CD4-positive, alpha-beta T cell (primary cell): Measurements from ENCODE around the gene CASP1. TPM values are rescaled to one million over a fixed set of nuclear protein-coding genes. Genes with fewer than 3 reads are reported as not detected.
A peak's percentile ranks its signal among the peaks of the same experiment; 100 is the strongest.
"Not testable (repeated sequence)": the region's sequence is repeated elsewhere in the genome, so short reads cannot be mapped to it uniquely, and the experiment has no call there.

Experiments used
- ATAC-seq: fragments of 200-7000 bp; cut with Tn5 transposase; one replicate; pipeline ENCODE4 v1.10.0; 2022; ENCODE audit warnings: mild to moderate bottlenecking; ENCODE audit not compliant: poor library complexity
- CTCF ChIA-PET: fragments of 350-600 bp; sonication (Branson Sonifier 250); formaldehyde crosslinking; loops from one replicate; lab custom pipeline; 2021; ENCODE audit warnings: antibody characterized with exemption, inconsistent platforms; lab: Charles Lee
- POLR2A ChIA-PET: fragments of 350-600 bp; sonication (Branson Sonifier 250); formaldehyde crosslinking; loops from one replicate; lab custom pipeline; 2021; ENCODE audit warnings: antibody characterized with exemption, inconsistent platforms; lab: Charles Lee
- DNase-seq, 14 experiments: peaks; one replicate each; pipeline ENCODE4 v3.0.0-alpha.2; 2013 to 2020; ENCODE audit warnings: mixed read lengths in 2 of 14
- H3K27ac ChIP-seq, 2 donors: one replicate each; pipeline versions ENCODE4 v1.5.1 to v1.7.0; 2013; ENCODE audit warnings: low read length in 2 of 2, low read depth in 1 of 2, mild to moderate bottlenecking in 1 of 2
- H3K27me3 ChIP-seq, 2 experiments: 1 replicate in 1 of 2; 2 replicates in 1 of 2; pipeline versions ENCODE4 v1.6.1 to v1.7.0; 2013; ENCODE audit warnings: low read length in 2 of 2, control low read depth in 1 of 2, mild to moderate bottlenecking in 1 of 2, moderate library complexity in 1 of 2; ENCODE audit not compliant: insufficient read depth in 2 of 2, control insufficient read depth in 1 of 2
- H3K36me3 ChIP-seq: one replicate; pipeline ENCODE4 v1.6.1; 2013; ENCODE audit warnings: low read length, control low read depth; ENCODE audit not compliant: insufficient read depth
- H3K4me1 ChIP-seq: one replicate; pipeline ENCODE4 v1.6.1; 2013; ENCODE audit warnings: low read length, control low read depth; ENCODE audit not compliant: insufficient read depth
- H3K4me3 ChIP-seq: one replicate; pipeline ENCODE4 v1.5.1; 2013; ENCODE audit warnings: mild to moderate bottlenecking, low read length, moderate library complexity
- H3K9me3 ChIP-seq, 2 experiments: 1 replicate in 1 of 2; 2 replicates in 1 of 2; pipeline versions ENCODE4 v1.6.1 to v1.7.0; 2013; ENCODE audit warnings: low read length in 2 of 2, mild to moderate bottlenecking in 2 of 2, control low read depth in 1 of 2, moderate library complexity in 1 of 2; ENCODE audit not compliant: control insufficient read depth in 1 of 2, insufficient read depth in 1 of 2
- H3K27ac Mint-ChIP-seq: one replicate; pipeline ENCODE4 v1.8.0; 2020; ENCODE audit warnings: mixed read lengths
- H3K27me3 Mint-ChIP-seq: one replicate; pipeline ENCODE4 v1.8.0; 2021; ENCODE audit warnings: mixed read lengths
- H3K36me3 Mint-ChIP-seq: one replicate; pipeline ENCODE4 v1.8.0; 2021; ENCODE audit warnings: low read depth, mixed read lengths
- H3K4me1 Mint-ChIP-seq: one replicate; pipeline ENCODE4 v1.8.0; 2021; ENCODE audit warnings: low read depth, mixed read lengths
- H3K4me3 Mint-ChIP-seq: one replicate; pipeline ENCODE4 v1.8.0; 2020; ENCODE audit warnings: mild to moderate bottlenecking, mixed read lengths
- H3K9me3 Mint-ChIP-seq: one replicate; pipeline ENCODE4 v1.8.0; 2020; ENCODE audit warnings: mixed read lengths
- intact Hi-C, 2 experiments: fragments of 100-400 bp; cut with DNase I in 1 of 2; cut with micrococcal nuclease in 1 of 2; formaldehyde crosslinking; loops; one replicate each; pipeline versions ENCODE4 v1.15.1 to v1.9.0; 2023 to 2025; cut with DNase I, micrococcal nuclease
- polyA plus RNA-seq, 2 donors: library from polyadenylated mRNA; unstranded; fragments of 120-200 nt; gene quantifications; one replicate each; pipeline ENCODE4 v1.2.1, GENCODE V29; 2013
- total RNA-seq, 174 experiments: library from RNA in 2 of 174; stranded (reverse) in 2 of 174; gene quantifications; one replicate each; pipeline ENCODE4 v1.2.3 and lab custom pipeline; 2021 to 2026
- TF ChIP-seq, protein P1 (sequence below): fragments of 200-600 bp; IDR thresholded peaks from one replicate; pipeline ENCODE4 v1.8.0; 2022; ENCODE audit warnings: antibody characterized with exemption, mild to moderate bottlenecking

Gene CASP1
- total RNA-seq (10 to 100 TPM; 15.6 to 17.6 TPM), total RNA-seq (lab: John Stamatoyannopoulos, UW) (5.1 to 86.4 (median 29.0) reads per million in 172 experiments)
- 114 TPM for polyA plus RNA-seq (2013, experiment 1 of 2)
- 92.0 TPM for polyA plus RNA-seq (2013, experiment 2 of 2)

DNA sequence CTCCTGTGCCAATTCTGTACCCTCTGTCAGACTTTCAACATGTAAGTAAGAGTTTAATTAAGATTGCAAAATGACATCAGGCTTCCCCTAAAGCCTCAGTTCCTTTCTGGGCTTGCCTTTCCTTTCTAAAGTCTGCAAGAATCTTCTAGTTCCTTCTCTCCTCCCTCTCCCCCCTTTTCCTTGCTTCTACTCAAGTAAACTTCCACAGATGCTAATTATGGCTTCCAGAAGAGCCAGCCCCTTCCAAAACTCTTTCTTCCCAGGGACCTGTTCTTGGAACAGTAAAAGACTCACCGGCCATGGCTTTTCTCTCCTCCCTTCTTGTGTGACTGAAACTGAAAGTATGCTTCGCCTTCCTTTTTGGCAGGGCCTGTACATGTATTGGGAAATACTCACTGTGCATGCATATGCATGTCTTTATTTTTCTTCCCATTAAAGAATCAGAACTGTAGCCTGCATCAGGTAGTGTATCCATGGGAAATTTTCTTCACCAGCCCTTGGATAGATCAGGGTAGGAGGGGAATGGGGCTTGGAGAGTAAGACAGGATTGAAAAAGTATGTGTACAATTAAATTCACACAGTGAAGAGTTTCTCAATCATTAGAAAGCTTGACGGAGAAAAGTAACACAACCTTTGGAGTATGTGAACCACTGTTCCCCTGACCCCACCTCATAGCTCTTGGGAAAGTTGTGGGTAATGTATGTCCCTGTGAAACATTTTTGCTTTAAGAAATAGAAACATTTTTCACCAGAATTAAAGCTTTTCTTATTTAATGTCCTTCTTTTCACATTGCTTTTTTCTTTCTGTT lies at the start of gene CASP1:
Gene CASP1, minus strand, starts transcription at position 332 of the 808 bp plus-strand sequence. Its CDS starts 31 bp downstream, at position 301.
- H3K27me3 Mint-ChIP-seq: no peaks in the 10 kb centered on the region
- ATAC-seq: peak; percentile 77
- peak within 1 kb of the TSS; percentile 94 for H3K4me3 Mint-ChIP-seq
- peaks cover 50% of the 10 kb centered on the region for H3K4me1 Mint-ChIP-seq
- H3K4me1 ChIP-seq: peaks cover 16% of the 10 kb centered on the region
- H3K36me3 Mint-ChIP-seq: peaks cover 73% of the 10 kb centered on the region
- peak within 1 kb of the TSS; percentile 26 to 76 for H3K27ac ChIP-seq
- no peaks in the 10 kb centered on the region for H3K9me3 Mint-ChIP-seq
- peak in 8 of 14 experiments; percentile 12 to 70 (median 32) for DNase-seq
- intact Hi-C loops: loop anchor here (5.0 to 10.0 kb wide), 3 partner anchors 70 to 333 kb away; partner anchors contain the start of gene CASP4 (in 1 of the 2)
- H3K9me3 ChIP-seq: peaks cover 0 to 4% of the 10 kb centered on the region in 2 experiments
- H3K36me3 ChIP-seq: peaks cover 18% of the 10 kb centered on the region
- no peaks in the 10 kb centered on the region for H3K27me3 ChIP-seq
- peak within 1 kb of the TSS; percentile 88 for H3K27ac Mint-ChIP-seq
- ChIA-PET POLR2A (interaction anchor here (0.7 to 1.3 kb wide), 5 partner anchors 9 to 334 kb away, joined by 3 to 9 read pairs (median 3); partner anchors contain the start of gene CARD16), CTCF (interaction anchor here (0.6 kb wide), 1 partner anchor 29 kb away, joined by 4 read pairs; no protein-coding TSS in a partner anchor)
- TF ChIP-seq, protein P1, sequence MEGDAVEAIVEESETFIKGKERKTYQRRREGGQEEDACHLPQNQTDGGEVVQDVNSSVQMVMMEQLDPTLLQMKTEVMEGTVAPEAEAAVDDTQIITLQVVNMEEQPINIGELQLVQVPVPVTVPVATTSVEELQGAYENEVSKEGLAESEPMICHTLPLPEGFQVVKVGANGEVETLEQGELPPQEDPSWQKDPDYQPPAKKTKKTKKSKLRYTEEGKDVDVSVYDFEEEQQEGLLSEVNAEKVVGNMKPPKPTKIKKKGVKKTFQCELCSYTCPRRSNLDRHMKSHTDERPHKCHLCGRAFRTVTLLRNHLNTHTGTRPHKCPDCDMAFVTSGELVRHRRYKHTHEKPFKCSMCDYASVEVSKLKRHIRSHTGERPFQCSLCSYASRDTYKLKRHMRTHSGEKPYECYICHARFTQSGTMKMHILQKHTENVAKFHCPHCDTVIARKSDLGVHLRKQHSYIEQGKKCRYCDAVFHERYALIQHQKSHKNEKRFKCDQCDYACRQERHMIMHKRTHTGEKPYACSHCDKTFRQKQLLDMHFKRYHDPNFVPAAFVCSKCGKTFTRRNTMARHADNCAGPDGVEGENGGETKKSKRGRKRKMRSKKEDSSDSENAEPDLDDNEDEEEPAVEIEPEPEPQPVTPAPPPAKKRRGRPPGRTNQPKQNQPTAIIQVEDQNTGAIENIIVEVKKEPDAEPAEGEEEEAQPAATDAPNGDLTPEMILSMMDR: no peak
- peak within 1 kb of the TSS; percentile 66 for H3K4me3 ChIP-seq

DNA sequence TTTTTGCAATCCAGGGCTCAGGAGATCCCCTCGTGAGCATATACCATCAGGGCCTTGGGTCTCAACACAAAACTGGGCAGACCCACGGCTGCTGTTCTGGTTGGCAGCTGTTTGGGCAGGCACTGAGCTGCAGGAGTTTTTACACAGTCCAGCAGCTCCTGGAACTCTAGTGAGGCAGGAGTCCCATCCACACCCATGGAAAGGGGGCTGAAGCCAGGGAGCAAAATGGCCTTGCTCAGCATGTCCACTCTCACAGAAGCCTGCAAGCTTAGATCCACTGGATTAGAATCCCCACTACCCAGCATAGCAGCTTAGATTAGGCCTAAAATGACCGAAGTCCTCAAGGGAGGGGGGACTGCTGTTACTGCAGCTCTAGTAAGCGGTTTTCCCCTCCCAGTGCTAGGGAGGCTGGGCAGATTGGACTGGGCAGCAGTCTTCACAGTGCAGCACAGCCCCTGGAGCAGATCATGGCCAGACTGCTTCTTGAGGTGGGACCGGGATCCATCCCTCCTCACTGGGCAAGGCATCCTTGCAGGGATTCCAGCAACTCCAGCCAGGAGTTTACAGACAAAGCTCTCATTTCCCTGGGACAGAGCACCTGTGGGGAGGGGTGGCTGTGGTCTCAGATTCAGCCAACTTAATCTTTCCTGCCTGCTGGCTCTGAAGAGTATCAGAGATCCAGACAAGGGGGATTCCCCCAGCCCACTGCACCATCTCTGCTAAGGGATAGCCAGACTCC lies 46.6 kb upstream of the CASP1 start:
- H3K27me3 Mint-ChIP-seq: peaks cover 15% of the 10 kb centered on the region
- Histone ChIP-seq H3K27ac (no peak overlapping the region), H3K36me3 (no peaks in the 10 kb centered on the region), H3K4me1 (no peaks in the 10 kb centered on the region), H3K4me3 (no peak overlapping the region), H3K9me3 (no peaks in the 10 kb centered on the region), H3K27me3 (no peaks in the 10 kb centered on the region)
- no peaks in the 10 kb centered on the region for H3K9me3 Mint-ChIP-seq
- peaks cover 6% of the 10 kb centered on the region for H3K4me1 Mint-ChIP-seq
- ChIA-PET POLR2A (no interaction called here), CTCF (no interaction called here)
- TF ChIP-seq, protein P1: no peak
- intact Hi-C loops: no loop called here
- H3K4me3 Mint-ChIP-seq: no peak overlapping the region
- H3K27ac Mint-ChIP-seq: no peak overlapping the region
- DNase-seq (no peak), ATAC-seq (no peak)
- H3K36me3 Mint-ChIP-seq: no peaks in the 10 kb centered on the region

DNA sequence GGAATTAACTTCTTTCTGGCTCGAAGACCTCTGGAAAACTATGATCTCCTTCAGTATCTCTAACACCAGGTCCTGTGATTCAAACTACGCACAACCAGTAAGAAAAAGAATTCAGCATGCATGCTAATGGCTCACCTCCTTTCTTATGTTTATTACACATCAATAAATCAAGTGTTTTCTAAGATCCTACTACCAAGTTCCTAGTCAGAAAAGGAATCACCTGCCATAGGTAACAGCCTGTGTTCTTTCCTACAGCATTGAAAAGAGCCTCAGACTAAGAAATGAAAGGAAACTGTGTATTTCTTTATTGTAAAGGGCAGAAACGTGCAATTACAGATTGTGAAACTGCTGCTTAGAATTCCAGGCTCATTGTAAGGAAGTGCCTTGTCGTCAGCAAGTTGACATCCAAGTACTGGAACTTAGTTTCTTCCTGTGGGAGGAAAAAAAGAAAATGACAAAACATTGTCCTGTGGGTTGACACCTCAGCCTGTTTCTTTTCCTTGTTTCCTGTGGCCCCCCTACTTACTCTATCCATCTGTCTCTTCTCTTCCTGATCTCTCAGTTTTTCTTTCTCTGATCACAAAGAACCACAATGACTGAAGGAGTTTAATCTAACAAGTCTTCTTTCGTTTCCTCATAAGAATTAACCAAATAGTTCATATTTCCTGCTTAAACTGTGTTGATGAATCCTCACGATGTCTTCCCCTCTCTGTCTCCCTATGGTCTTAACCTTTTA lies 45.4 kb upstream of the CASP1 start:
- ATAC-seq, H3K9me3 ChIP-seq, H3K9me3 Mint-ChIP-seq, H3K36me3 ChIP-seq, H3K36me3 Mint-ChIP-seq, H3K4me1 Mint-ChIP-seq, intact Hi-C loops, H3K4me1 ChIP-seq, H3K27ac Mint-ChIP-seq, H3K27me3 ChIP-seq, H3K4me3 Mint-ChIP-seq, POLR2A ChIA-PET, CTCF ChIA-PET, H3K4me3 ChIP-seq, H3K27ac ChIP-seq: not testable (repeated sequence)
- peak in 1 of 14 experiments; percentile 2 for DNase-seq
- H3K27me3 Mint-ChIP-seq: peaks cover 15% of the 10 kb centered on the region
